Keratinocyte (primary cell): ENCODE measurements around the gene GAS6. TPM values are rescaled to one million over a fixed set of nuclear protein-coding genes. Genes with fewer than 3 reads are reported as not detected.
"Not testable (repeated sequence)": the region's sequence is repeated elsewhere in the genome, so short reads cannot be mapped to it uniquely, and the experiment has no call there.

Experiments
- DNase-seq: peaks from one replicate; pipeline ENCODE4 v3.0.0-alpha.2; 2011; ENCODE audit warnings: low read depth, missing footprints, low spot score
- FAIRE-seq: peaks from 2 replicates; lab custom pipeline; 2011; peaks lifted over from hg19 to GRCh38; lab: Jason Lieb, UNC
- H2AFZ ChIP-seq: 2 replicates; pipeline ENCODE4 v1.6.0; 2012; ENCODE audit warnings: low read length, control low read depth, inconsistent platforms; ENCODE audit not compliant: control insufficient read depth
- H3K27ac ChIP-seq: 2 replicates; pipeline ENCODE4 v1.5.1; 2011; ENCODE audit warnings: low read length; ENCODE audit not compliant: control insufficient read depth, insufficient read depth
- H3K27me3 ChIP-seq: 3 replicates; pipeline ENCODE4 v1.6.0; 2011; ENCODE audit warnings: low read length; ENCODE audit not compliant: control insufficient read depth, insufficient read depth; ENCODE audit errors: extremely low read depth
- H3K36me3 ChIP-seq, 2 experiments: 2 replicates in 1 of 2; 3 replicates in 1 of 2; pipeline ENCODE4 v1.5.1; 2011; ENCODE audit warnings: low read length in 2 of 2, mild to moderate bottlenecking in 1 of 2; ENCODE audit not compliant: control insufficient read depth in 2 of 2, insufficient read depth in 2 of 2; ENCODE audit errors: extremely low read depth in 1 of 2
- H3K4me1 ChIP-seq: 3 replicates; pipeline ENCODE4 v1.5.1; 2011; ENCODE audit warnings: low read length; ENCODE audit not compliant: control insufficient read depth, insufficient read depth; ENCODE audit errors: extremely low read depth
- H3K4me2 ChIP-seq: 3 replicates; pipeline ENCODE4 v1.6.0; 2011; ENCODE audit warnings: low read depth, low read length; ENCODE audit not compliant: control insufficient read depth, insufficient read depth; ENCODE audit errors: extremely low read depth
- H3K4me3 ChIP-seq, 3 experiments: fragments of 200-600 bp in 1 of 3; sonication (generic) in 1 of 3; 2 replicates in 2 of 3; 3 replicates in 1 of 3; pipeline ENCODE4 v1.5.1; 2011 to 2016; ENCODE audit warnings: low read length in 3 of 3, mild to moderate bottlenecking in 3 of 3, control low read depth in 2 of 3, inconsistent platforms in 1 of 3, low read depth in 1 of 3, mixed read lengths in 1 of 3, mixed run types in 1 of 3, moderate library complexity in 1 of 3; ENCODE audit not compliant: control insufficient read depth in 2 of 3, insufficient read depth in 2 of 3; ENCODE audit errors: extremely low read depth in 1 of 3
- H3K79me2 ChIP-seq: 2 replicates; pipeline ENCODE4 v1.6.0; 2012; ENCODE audit warnings: low read length; ENCODE audit not compliant: control insufficient read depth, insufficient read depth
- H3K9ac ChIP-seq: 3 replicates; pipeline ENCODE4 v1.6.0; 2011; ENCODE audit warnings: low read length; ENCODE audit not compliant: control insufficient read depth, insufficient read depth; ENCODE audit errors: extremely low read depth
- H3K9me1 ChIP-seq: 3 replicates; pipeline ENCODE4 v1.6.0; 2011; ENCODE audit warnings: low read length; ENCODE audit not compliant: control insufficient read depth, insufficient read depth; ENCODE audit errors: extremely low read depth
- H3K9me3 ChIP-seq: 2 replicates; pipeline ENCODE4 v1.5.1; 2012; ENCODE audit warnings: low read depth, low read length; ENCODE audit not compliant: control insufficient read depth
- H4K20me1 ChIP-seq: 3 replicates; pipeline ENCODE4 v1.6.0; 2011; ENCODE audit warnings: low read length; ENCODE audit not compliant: control insufficient read depth, insufficient read depth; ENCODE audit errors: extremely low read depth
- CTCF ChIP-seq, 3 experiments: IDR thresholded peaks in 1 of 3; conservative IDR thresholded peaks in 1 of 3; optimal IDR thresholded peaks in 1 of 3; 2 replicates in 2 of 3; 3 replicates in 1 of 3; pipeline versions ENCODE3 to v1.5.1; 2011; ENCODE audit warnings: low read length in 3 of 3, mild to moderate bottlenecking in 3 of 3, moderate library complexity in 2 of 3, control low read depth in 1 of 3, inconsistent platforms in 1 of 3; ENCODE audit not compliant: insufficient read depth in 2 of 3; ENCODE audit errors: extremely low read depth in 1 of 3
- EZH2 ChIP-seq: IDR thresholded peaks from one replicate; pipeline ENCODE4 v1.6.1; 2012; ENCODE audit warnings: inconsistent platforms, mild to moderate bottlenecking, low read length, moderate library complexity
- dilution Hi-C: fragments of 300-500 bp; cut with MboI; formaldehyde crosslinking; loops from one replicate; pipeline ENCODE4 v1.7.0; 2020; ENCODE audit warnings: low sequenced_read_pairs; ENCODE audit not compliant: extremely low pct_ligation_motif_present
- polyA minus RNA-seq, 3 experiments: library from RNA; depleted of rRNA, polyadenylated mRNA; stranded (reverse); fragments of >200 nt; gene quantifications; 1 replicate in 1 of 3; 2 replicates in 1 of 3; 3 replicates in 1 of 3; pipeline ENCODE4 v1.2.3, GENCODE V29; 2011
- polyA plus RNA-seq, 5 experiments: library from polyadenylated mRNA; depleted of rRNA in 3 of 5; stranded (reverse) in 3 of 5; stranded (forward) in 1 of 5; unstranded in 1 of 5; fragments of >200 nt; gene quantifications; 1 replicate in 1 of 5; 2 replicates in 3 of 5; 3 replicates in 1 of 5; pipeline versions ENCODE4 v1.2.1 to v1.2.3, GENCODE V29; 2011 to 2012; ENCODE audit warnings: missing spikeins in 2 of 5, low read depth in 1 of 5, low replicate concordance in 1 of 5

The GAS6 gene
- polyA plus RNA-seq (163 to 267 TPM (median 166 TPM) in 3 replicates), polyA minus RNA-seq (77.0 to 179 TPM (median 83.9 TPM) in 3 replicates)
- 97.3 TPM for polyA plus RNA-seq (2011; ENCODE audit: low read depth)
- 121 and 265 TPM in 2 replicates for polyA plus RNA-seq (2011; cell fraction: cytosol; rRNA removed)
- polyA plus RNA-seq (2011; cell fraction: nucleus; rRNA removed): 353 and 513 TPM in 2 replicates
- polyA plus RNA-seq (2012; ENCODE audit: low replicate concordance): 57.5 and 273 TPM in 2 replicates
- polyA minus RNA-seq (2011; cell fraction: cytosol; rRNA and poly(A)+ RNA removed): 246 TPM
- polyA minus RNA-seq (2011; cell fraction: nucleus; rRNA and poly(A)+ RNA removed): 176 and 206 TPM in 2 replicates

- H2AFZ ChIP-seq: peak within 1 kb of the TSS; percentile 54
- peak within 1 kb of the TSS; percentile 99 for H3K4me2 ChIP-seq
- no peaks in the 10 kb centered on the region for H3K9me3 ChIP-seq
- dilution Hi-C loops: no loop called here
- H3K9ac ChIP-seq: peak within 1 kb of the TSS; percentile 83
- peaks cover 29% of the 10 kb centered on the region for H3K4me1 ChIP-seq
- peaks cover 57% of the 10 kb centered on the region for H3K79me2 ChIP-seq
- peak within 1 kb of the TSS; percentile 78 for H3K27ac ChIP-seq
- H3K9me1 ChIP-seq: peaks cover 7% of the 10 kb centered on the region
- DNase-seq (no peak), FAIRE-seq (no peak)
- peak within 1 kb of the TSS; percentile 76 to 89 (median 86) for H3K4me3 ChIP-seq
- TF ChIP-seq CTCF (optimal IDR thresholded peaks at IDR 0.05 in 1 of 3, IDR thresholded peaks at IDR 0.05 in 1 of 3, conservative IDR thresholded peaks at IDR 0.05 in 1 of 3; ENCODE audit: extremely low read depth in 1 of 3, insufficient read depth in 2 of 3, low read length in 3 of 3) (peak in 1 of 3 experiments; percentile 14), EZH2 (no peak)
- H3K27me3 ChIP-seq: no peaks in the 10 kb centered on the region
- H4K20me1 ChIP-seq: peaks cover 13% of the 10 kb centered on the region
- H3K36me3 ChIP-seq: peaks cover 3 to 23% of the 10 kb centered on the region in 2 experiments
These were observed at the start of gene GAS6 for GRCh38 chr13:113863524-113864272. Gene GAS6 (minus strand): TSS chr13:113864076. CDS start chr13:113863920, 156 bp downstream.

- H3K9me1 ChIP-seq, H3K36me3 ChIP-seq, H4K20me1 ChIP-seq, H3K79me2 ChIP-seq, H3K4me3 ChIP-seq, H3K4me2 ChIP-seq, H3K27me3 ChIP-seq, H3K9ac ChIP-seq, H2AFZ ChIP-seq, H3K4me1 ChIP-seq, dilution Hi-C loops: not testable (repeated sequence)
- H3K27ac ChIP-seq: peak overlapping the region; percentile 27
- peak; percentile 71 for DNase-seq
- H3K9me3 ChIP-seq: peaks cover 13% of the 10 kb centered on the region
- peak; percentile 96 for FAIRE-seq
These were observed 49.5 kb upstream of the GAS6 start for GRCh38 chr13:113913408-113913807.
